CD4-positive, alpha-beta T cell treated with Interleukin-6 for 4 hours (primary cell): Measurements from ENCODE around the gene CLCA1.

Source experiments
- DNase-seq: peaks from one replicate; pipeline ENCODE4 v3.0.0-alpha.2; 2020; ENCODE audit warnings: mixed read lengths

CLCA1 gene

GRCh38 chr1:86504137-86504479, 35.4 kb downstream of the CLCA1 start:
- DNase-seq, result no peak

- DNase-seq, result no peak
Measured at GRCh38 chr1:86504895-86505563, 36.3 kb downstream of the CLCA1 start.

- no peak for DNase-seq
Measured at GRCh38 chr1:86505564-86505902, 36.8 kb downstream of the CLCA1 start.

GRCh38 chr1:86507935-86508582, 39.3 kb downstream of the CLCA1 start:
- DNase-seq, result no peak

GRCh38 chr1:86508583-86508969, 39.8 kb downstream of the CLCA1 start:
- no peak for DNase-seq

DNA sequence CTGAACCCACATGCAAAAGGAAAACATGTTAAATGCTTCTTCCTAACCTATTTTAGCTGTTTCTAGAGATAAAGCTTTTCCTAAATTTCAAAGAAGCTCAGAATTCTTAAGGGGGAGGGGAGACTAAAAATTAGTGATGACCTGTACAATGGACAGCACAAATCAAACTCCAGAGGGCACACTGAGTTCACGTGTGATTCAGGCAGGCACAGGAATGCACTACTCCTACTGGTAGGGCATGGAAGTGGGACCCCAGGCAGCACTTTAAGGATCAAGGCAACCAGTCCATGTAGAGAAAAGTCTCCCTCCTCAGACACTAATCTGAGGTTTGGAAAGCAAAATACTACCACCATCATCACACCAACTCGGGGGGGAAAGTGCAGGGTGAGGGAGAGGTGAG, 46.9 kb downstream of the CLCA1 start:
- DNase-seq, result no peak

DNA sequence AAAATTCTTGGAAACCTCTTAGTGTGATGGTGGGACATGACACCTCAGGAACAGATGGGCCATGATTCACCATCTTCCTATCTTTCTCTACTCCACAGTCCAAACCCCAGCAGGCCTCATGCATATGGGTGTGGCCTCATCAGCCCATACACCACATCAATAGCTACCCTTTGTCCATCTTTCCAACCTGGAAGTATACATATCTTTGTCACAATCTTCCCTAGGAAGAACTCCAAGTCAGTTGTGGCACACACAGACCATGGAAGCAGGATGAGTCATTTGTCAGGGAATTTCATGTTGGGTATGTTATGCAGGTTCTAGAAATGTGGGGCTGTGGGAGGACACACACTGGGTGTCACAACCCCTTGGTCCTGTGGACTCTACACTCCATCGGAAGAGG, 47.6 kb downstream of the CLCA1 start:
- no peak for DNase-seq

DNA sequence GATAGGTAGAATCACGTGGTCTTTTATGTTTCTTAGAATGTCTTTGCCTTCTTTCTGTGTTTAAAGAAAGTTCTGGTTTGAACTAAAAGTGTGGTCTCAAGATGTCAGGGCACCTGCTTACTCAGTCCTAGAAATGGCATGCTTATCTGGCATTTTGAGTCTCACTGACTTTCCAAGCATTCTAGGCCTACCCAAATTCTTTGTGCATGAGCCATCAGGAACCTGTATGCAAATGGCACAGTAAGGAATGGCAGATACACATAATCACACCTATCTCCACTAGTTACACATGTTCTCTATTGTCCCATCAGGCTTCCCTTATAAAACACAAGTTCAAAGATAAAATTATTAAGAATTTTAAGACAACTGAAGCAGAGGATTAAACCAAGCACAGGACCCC, 48.6 kb downstream of the CLCA1 start:
- DNase-seq, result no peak

DNA sequence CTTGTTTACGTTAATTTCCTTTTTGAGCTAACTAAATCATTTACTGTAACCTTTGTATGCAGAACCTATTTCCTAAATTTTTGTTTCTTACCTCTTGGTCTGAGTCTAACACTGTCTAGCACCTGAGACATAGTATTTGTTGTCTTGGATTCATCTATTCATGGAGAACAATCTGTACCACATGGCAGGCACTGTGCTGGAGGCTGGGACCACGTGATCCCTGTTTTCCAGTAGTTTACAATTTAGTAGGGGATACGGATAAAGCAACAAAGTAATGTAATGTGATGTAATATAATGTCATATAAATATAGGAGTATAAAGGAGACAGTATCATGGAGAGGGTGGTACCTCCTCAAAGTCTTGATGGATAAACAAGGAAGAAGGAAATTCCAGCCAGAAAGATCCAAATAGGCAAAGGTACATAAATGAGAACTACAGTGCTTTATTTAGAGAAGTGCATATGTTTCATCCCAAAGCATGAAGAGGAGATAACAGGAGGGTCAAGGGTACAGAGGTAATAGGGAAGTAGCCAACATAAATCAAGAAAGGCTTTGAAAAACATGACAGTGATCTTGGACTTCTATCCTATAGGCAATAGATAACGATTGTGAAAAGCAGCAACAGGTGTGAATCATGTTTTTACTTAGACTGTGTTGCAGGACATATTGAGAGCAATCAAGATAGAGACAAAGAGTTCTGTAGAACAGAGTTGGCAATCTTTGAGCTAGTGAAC, 52.2 kb downstream of the CLCA1 start:
- DNase-seq, result no peak

DNA sequence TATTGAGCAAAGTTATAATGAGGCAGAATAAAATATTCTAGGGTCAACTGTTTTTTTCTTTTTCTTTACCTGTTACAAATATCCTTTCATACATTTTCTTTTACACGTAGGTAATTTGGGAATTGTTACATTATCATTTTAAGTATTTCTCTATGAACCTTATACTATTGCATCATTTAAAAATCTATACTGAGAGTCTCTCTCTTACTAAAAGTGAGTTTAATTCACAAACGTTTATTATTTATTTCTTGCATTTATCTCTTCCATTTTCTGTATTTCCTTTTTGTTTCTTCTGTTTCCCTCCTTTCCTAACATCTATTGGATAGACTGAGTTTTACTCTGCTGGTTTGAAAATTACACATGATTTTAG, 52.8 kb downstream of the CLCA1 start:
- DNase-seq, result no peak

GRCh38 chr1:86522240-86522639, 53.5 kb downstream of the CLCA1 start:
- DNase-seq, result no peak

DNA sequence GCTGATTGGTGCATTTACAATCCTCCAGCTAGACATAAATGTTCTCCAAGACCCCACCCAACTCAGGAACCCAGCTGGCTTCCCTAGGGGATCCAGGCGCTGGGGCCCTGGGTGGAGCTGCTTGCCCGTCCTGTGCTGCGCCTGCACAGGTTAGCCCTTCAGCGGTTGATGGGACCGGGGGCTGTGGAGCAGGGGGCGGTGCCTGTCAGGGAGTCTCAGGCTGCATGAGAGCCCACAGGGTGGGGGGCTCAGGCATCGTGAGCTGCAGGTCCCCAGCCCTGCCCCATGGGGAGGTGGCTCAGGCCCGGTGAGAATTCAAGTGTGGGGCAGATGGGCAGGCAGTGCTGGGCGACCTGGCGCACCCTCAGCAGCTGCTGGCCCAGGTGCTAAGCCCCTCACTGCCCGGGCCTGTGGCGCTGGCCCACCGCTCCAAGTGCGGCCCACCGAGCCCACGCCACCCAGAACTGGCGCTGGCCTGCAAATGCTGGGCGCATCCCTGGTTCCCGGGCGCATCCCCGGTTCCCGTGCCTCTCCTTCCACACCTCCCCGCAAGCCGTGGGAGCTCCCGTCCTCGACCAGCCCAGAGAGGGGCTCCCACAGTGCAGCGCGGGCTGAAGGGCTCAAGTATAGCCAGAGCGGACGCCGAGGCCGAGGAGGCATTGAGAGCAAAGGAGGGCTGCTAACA, 55.1 kb downstream of the CLCA1 start:
- DNase-seq, result no peak

- DNase-seq, result no peak
Measured at GRCh38 chr1:86527306-86527705, 58.6 kb downstream of the CLCA1 start.

DNA sequence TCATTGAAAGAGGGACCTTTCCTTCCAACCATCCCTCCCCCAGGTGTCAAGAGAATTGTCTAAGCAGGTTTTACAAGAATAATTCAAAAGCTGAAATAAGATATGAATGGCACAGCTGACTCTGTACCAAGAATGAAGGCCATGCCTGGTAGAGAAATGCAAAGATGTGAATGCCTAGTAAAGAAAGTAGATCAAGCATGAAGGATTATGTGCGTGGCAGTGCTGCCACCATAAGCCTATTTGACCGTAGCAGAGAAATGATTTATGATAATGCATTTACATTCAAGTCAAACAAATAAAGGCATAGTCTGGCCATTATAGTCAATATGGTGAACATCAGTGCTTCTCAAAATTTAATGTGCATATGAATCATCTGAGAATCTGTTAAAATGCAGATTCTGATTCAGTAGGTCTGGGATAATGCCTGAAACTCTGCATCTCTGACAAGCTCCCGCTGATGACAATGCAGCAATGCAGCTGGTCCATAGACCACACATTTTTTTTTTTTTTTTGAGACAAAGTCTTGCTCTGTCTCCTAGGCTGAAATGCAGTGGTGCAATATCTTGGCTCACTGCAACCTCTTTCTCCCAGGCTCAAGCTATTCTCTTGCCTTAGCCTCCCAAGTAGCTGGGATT, 61.6 kb downstream of the CLCA1 start:
- no peak for DNase-seq

- no peak for DNase-seq
Measured at GRCh38 chr1:86537928-86538695, 69.4 kb downstream of the CLCA1 start.

DNA sequence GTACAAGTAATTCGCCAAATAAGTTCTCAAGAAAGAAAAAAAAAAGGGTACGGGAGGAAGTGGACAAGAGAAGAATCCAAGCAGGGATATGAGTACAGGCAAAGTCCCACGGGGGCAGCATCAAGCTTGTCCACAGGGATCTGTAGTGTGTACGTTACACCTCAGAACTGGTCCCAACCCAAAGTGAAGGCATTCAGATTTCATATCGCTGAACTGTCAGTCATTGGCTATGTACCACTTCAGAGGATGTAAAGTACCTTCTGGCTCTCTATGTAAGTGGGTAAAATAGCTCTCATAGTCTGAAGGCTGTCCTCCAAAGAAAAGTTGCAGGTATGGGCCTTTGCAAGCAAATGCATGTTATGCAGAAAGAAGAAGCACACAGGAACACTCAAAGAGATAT, 70.0 kb downstream of the CLCA1 start:
- DNase-seq, result no peak

GRCh38 chr1:86541859-86542258, 73.1 kb downstream of the CLCA1 start:
- DNase-seq, result no peak

- DNase-seq, result no peak
Measured at GRCh38 chr1:86542631-86543030, 73.9 kb downstream of the CLCA1 start.

- no peak for DNase-seq
Measured at GRCh38 chr1:86546787-86547221, 78.1 kb downstream of the CLCA1 start, which contains the start of gene CLCA4. TSS of gene CLCA4 (plus strand) at chr1:86547078. CDS start at chr1:86547120, 42 bp downstream.

GRCh38 chr1:86548839-86549238, 80.1 kb downstream of the CLCA1 start:
- DNase-seq, result no peak
